GM12801 (cell line): Measurements from ENCODE around the gene FOXG1.

Experiments used
- CTCF ChIP-seq: IDR thresholded peaks from one replicate; pipeline ENCODE4 v1.5.1; 2011; ENCODE audit warnings: control low read depth; ENCODE audit not compliant: insufficient read length; ENCODE audit errors: extremely low read depth

FOXG1 gene

GRCh38 chr14:28780843-28781820 is 14.5 kb downstream of the FOXG1 start:
- TF ChIP-seq CTCF = no peak

GRCh38 chr14:28782301-28782700 is 15.7 kb downstream of the FOXG1 start:
- no peak for TF ChIP-seq CTCF

GRCh38 chr14:28783664-28784063 is 17.1 kb downstream of the FOXG1 start:
- TF ChIP-seq CTCF = no peak

GRCh38 chr14:28784096-28785048 is 17.8 kb downstream of the FOXG1 start:
- TF ChIP-seq CTCF = no peak

- TF ChIP-seq CTCF = no peak
Measured at GRCh38 chr14:28785096-28785952, 18.7 kb downstream of the FOXG1 start.

- TF ChIP-seq CTCF = no peak
Measured at GRCh38 chr14:28807518-28807917, 40.9 kb downstream of the FOXG1 start.
